Measurements from ENCODE around the gene NTNG1. TPM values are rescaled to one million over a fixed set of nuclear protein-coding genes. Genes with fewer than 3 reads are reported as not detected.

Gene NTNG1
- total RNA-seq (2022; extraction: Qiagen RNA extraction; ENCODE audit: low read depth) = not detected in 5 replicates

DNA sequence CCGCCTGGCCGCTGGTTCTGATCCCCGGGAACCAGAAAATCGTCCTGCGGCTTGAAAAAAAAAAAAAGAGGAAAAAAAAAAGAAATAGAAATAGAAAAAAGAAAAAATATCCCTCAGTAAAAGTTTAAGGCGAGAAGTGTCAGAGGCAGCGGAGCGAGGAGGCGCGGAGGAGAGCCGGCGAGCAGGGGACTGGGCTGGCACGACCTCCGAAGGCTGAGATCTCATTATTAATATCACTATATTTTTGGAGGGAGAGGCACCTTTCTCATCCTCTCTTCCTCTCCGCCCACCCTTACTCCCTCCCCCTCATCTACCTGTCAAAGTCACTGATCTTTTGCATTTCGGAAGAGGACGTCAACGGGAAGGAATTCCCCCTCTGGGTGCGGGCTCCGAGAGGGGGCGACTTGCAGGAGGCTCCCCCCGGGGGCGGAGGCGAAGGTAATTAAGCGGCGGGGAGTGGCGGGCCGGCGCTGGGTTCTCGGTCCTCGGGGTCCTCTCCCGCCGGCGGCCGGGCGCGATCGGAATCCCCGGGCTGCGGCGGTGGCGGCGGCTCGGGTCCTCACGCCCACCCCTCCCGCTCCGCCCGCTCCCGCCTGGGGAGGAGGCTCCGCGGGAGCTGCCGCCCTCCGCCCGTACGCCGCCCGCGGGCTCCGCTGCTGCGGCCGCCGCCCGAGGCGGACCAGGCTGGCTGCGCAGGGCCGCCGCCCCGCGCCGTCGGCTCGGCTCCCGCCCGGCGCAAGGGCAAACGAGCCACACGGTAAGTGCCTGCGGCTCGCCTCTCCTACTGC, at the start of gene NTNG1:
NTNG1 (plus strand) TSS at position 337 of the 788 bp plus-strand sequence.

Other genes starting within 250 kb of the NTNG1 start
- gene PRMT6, start 84.4 kb upstream of the NTNG1 start, total RNA-seq (2022; extraction: Qiagen RNA extraction; ENCODE audit: low read depth) = not detected in 5 replicates

Data from A549 treated with RU486 at 1 μM for 4 hours (cell line).